Keratinocyte (primary cell): ENCODE data around the gene LRRC58. TPM values are rescaled to one million over a fixed set of nuclear protein-coding genes. Genes with fewer than 3 reads are reported as not detected.

ENCODE experiments used
- DNase-seq: peaks from one replicate; pipeline ENCODE4 v3.0.0-alpha.2; 2011; ENCODE audit warnings: low read depth, missing footprints, low spot score
- FAIRE-seq: peaks from 2 replicates; lab custom pipeline; 2011; peaks lifted over from hg19 to GRCh38; lab: Jason Lieb, UNC
- H2AFZ ChIP-seq: 2 replicates; pipeline ENCODE4 v1.6.0; 2012; ENCODE audit warnings: low read length, control low read depth, inconsistent platforms; ENCODE audit not compliant: control insufficient read depth
- H3K27ac ChIP-seq: 2 replicates; pipeline ENCODE4 v1.5.1; 2011; ENCODE audit warnings: low read length; ENCODE audit not compliant: control insufficient read depth, insufficient read depth
- H3K27me3 ChIP-seq: 3 replicates; pipeline ENCODE4 v1.6.0; 2011; ENCODE audit warnings: low read length; ENCODE audit not compliant: control insufficient read depth, insufficient read depth; ENCODE audit errors: extremely low read depth
- H3K36me3 ChIP-seq, 2 experiments: 2 replicates in 1 of 2; 3 replicates in 1 of 2; pipeline ENCODE4 v1.5.1; 2011; ENCODE audit warnings: low read length in 2 of 2, mild to moderate bottlenecking in 1 of 2; ENCODE audit not compliant: control insufficient read depth in 2 of 2, insufficient read depth in 2 of 2; ENCODE audit errors: extremely low read depth in 1 of 2
- H3K4me1 ChIP-seq: 3 replicates; pipeline ENCODE4 v1.5.1; 2011; ENCODE audit warnings: low read length; ENCODE audit not compliant: control insufficient read depth, insufficient read depth; ENCODE audit errors: extremely low read depth
- H3K4me2 ChIP-seq: 3 replicates; pipeline ENCODE4 v1.6.0; 2011; ENCODE audit warnings: low read depth, low read length; ENCODE audit not compliant: control insufficient read depth, insufficient read depth; ENCODE audit errors: extremely low read depth
- H3K4me3 ChIP-seq, 3 experiments: fragments of 200-600 bp in 1 of 3; sonication (generic) in 1 of 3; 2 replicates in 2 of 3; 3 replicates in 1 of 3; pipeline ENCODE4 v1.5.1; 2011 to 2016; ENCODE audit warnings: low read length in 3 of 3, mild to moderate bottlenecking in 3 of 3, control low read depth in 2 of 3, inconsistent platforms in 1 of 3, low read depth in 1 of 3, mixed read lengths in 1 of 3, mixed run types in 1 of 3, moderate library complexity in 1 of 3; ENCODE audit not compliant: control insufficient read depth in 2 of 3, insufficient read depth in 2 of 3; ENCODE audit errors: extremely low read depth in 1 of 3
- H3K79me2 ChIP-seq: 2 replicates; pipeline ENCODE4 v1.6.0; 2012; ENCODE audit warnings: low read length; ENCODE audit not compliant: control insufficient read depth, insufficient read depth
- H3K9ac ChIP-seq: 3 replicates; pipeline ENCODE4 v1.6.0; 2011; ENCODE audit warnings: low read length; ENCODE audit not compliant: control insufficient read depth, insufficient read depth; ENCODE audit errors: extremely low read depth
- H3K9me1 ChIP-seq: 3 replicates; pipeline ENCODE4 v1.6.0; 2011; ENCODE audit warnings: low read length; ENCODE audit not compliant: control insufficient read depth, insufficient read depth; ENCODE audit errors: extremely low read depth
- H3K9me3 ChIP-seq: 2 replicates; pipeline ENCODE4 v1.5.1; 2012; ENCODE audit warnings: low read depth, low read length; ENCODE audit not compliant: control insufficient read depth
- H4K20me1 ChIP-seq: 3 replicates; pipeline ENCODE4 v1.6.0; 2011; ENCODE audit warnings: low read length; ENCODE audit not compliant: control insufficient read depth, insufficient read depth; ENCODE audit errors: extremely low read depth
- CTCF ChIP-seq, 3 experiments: IDR thresholded peaks in 1 of 3; conservative IDR thresholded peaks in 1 of 3; optimal IDR thresholded peaks in 1 of 3; 2 replicates in 2 of 3; 3 replicates in 1 of 3; pipeline versions ENCODE3 to v1.5.1; 2011; ENCODE audit warnings: low read length in 3 of 3, mild to moderate bottlenecking in 3 of 3, moderate library complexity in 2 of 3, control low read depth in 1 of 3, inconsistent platforms in 1 of 3; ENCODE audit not compliant: insufficient read depth in 2 of 3; ENCODE audit errors: extremely low read depth in 1 of 3
- EZH2 ChIP-seq: IDR thresholded peaks from one replicate; pipeline ENCODE4 v1.6.1; 2012; ENCODE audit warnings: inconsistent platforms, mild to moderate bottlenecking, low read length, moderate library complexity
- dilution Hi-C: fragments of 300-500 bp; cut with MboI; formaldehyde crosslinking; loops from one replicate; pipeline ENCODE4 v1.7.0; 2020; ENCODE audit warnings: low sequenced_read_pairs; ENCODE audit not compliant: extremely low pct_ligation_motif_present
- polyA plus RNA-seq, 5 experiments: library from polyadenylated mRNA; depleted of rRNA in 3 of 5; stranded (reverse) in 3 of 5; stranded (forward) in 1 of 5; unstranded in 1 of 5; fragments of >200 nt; gene quantifications; 1 replicate in 1 of 5; 2 replicates in 3 of 5; 3 replicates in 1 of 5; pipeline versions ENCODE4 v1.2.1 to v1.2.3, GENCODE V29; 2011 to 2012; ENCODE audit warnings: missing spikeins in 2 of 5, low read depth in 1 of 5, low replicate concordance in 1 of 5

Gene LRRC58
- polyA plus RNA-seq, 1 donor (not counting 4 experiments of a cell fraction or from before 2014, with no cell fraction given) = 17.4 TPM

DNA sequence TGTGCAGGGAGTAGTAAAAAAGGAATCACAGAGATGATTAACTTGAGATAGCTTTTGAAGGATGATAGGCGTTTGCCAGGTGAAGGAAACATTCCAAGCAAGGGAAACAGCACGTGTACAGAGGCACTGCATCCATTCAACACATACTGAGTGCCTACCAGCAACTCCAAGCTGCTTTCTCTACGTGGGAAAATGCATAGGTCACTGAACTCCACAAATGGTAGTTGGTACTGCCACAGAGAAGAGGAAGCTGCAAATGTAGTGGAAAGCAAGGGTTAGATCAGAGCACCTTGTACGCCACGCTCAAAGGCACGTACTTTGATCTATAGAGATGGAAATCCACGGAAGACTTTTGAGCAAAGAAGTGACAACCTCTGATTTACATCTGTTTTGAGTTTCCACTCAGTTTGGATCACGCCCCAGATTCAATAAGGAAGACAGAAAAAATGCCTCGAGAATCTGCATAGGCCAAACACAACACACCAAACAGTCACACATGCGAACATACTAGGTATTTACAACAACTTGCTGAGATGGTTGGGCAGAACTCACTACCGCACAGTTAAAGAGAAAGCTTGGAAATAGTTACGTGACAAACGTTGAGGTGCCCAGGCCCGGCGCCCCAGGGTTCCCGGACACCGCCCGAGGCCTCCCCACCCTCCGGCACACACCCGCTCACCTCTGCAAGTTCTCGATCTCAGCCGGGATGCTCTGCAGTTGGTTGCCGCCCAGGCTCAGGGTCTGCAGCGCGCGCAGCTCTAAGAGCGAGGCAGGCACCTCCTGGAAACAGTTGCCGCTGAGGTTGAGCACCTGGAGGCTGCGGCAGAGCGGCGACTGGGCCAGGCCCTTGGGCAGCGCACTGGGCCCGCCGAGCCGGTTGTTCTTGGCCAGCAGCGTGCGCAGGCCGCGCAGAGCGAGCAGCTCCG, 826 bp downstream of the LRRC58 start:
- DNase-seq (no peak), FAIRE-seq (peak; percentile 17)
- dilution Hi-C loops = no loop called here
- Histone ChIP-seq H3K9me1 (no peaks in the 10 kb centered on the region), H3K4me1 (peaks cover 5% of the 10 kb centered on the region), H3K27ac (peak overlapping the region; percentile 77), H3K4me3 (peak overlapping the region; percentile 75 to 94 (median 84)), H4K20me1 (peaks cover 2% of the 10 kb centered on the region), H3K27me3 (no peaks in the 10 kb centered on the region), H3K36me3 (no peaks in the 10 kb centered on the region), H3K79me2 (peaks cover 55% of the 10 kb centered on the region), H3K9ac (peak overlapping the region; percentile 87), H3K4me2 (peak overlapping the region; percentile 99), H2AFZ (peak overlapping the region; percentile 90), H3K9me3 (no peaks in the 10 kb centered on the region)
- TF ChIP-seq EZH2 = no peak
- TF ChIP-seq CTCF (optimal IDR thresholded peaks at IDR 0.05 in 1 of 3, IDR thresholded peaks at IDR 0.05 in 1 of 3, conservative IDR thresholded peaks at IDR 0.05 in 1 of 3; ENCODE audit: extremely low read depth in 1 of 3, insufficient read depth in 2 of 3, low read length in 3 of 3) = no peak

- no peak overlapping the region for H3K9ac ChIP-seq
- dilution Hi-C loops = no loop called here
Observed at GRCh38 chr3:120344349-120344748, 4.8 kb downstream of the LRRC58 start.

More at GRCh38 chr3:120344349-120344748, 4.8 kb downstream of the LRRC58 start:
- H3K4me1 ChIP-seq = peaks cover 5% of the 10 kb centered on the region
- no peaks in the 10 kb centered on the region for H3K9me3 ChIP-seq
- no peak overlapping the region for H2AFZ ChIP-seq
- H4K20me1 ChIP-seq = peaks cover 2% of the 10 kb centered on the region
- no peaks in the 10 kb centered on the region for H3K9me1 ChIP-seq
- H3K4me2 ChIP-seq = no peak overlapping the region
- DNase-seq (no peak), FAIRE-seq (no peak)
- no peak overlapping the region for H3K4me3 ChIP-seq
- H3K79me2 ChIP-seq = peaks cover 92% of the 10 kb centered on the region
- no peaks in the 10 kb centered on the region for H3K36me3 ChIP-seq
- H3K27me3 ChIP-seq = no peaks in the 10 kb centered on the region
- TF ChIP-seq CTCF (optimal IDR thresholded peaks at IDR 0.05 in 1 of 3, IDR thresholded peaks at IDR 0.05 in 1 of 3, conservative IDR thresholded peaks at IDR 0.05 in 1 of 3; ENCODE audit: extremely low read depth in 1 of 3, insufficient read depth in 2 of 3, low read length in 3 of 3) (no peak), EZH2 (no peak)
- no peak overlapping the region for H3K27ac ChIP-seq
